Activated naive CD8-positive, alpha-beta T cell treated with anti-CD3 and anti-CD28 coated beads, Interleukin-2, amount 50 U/mL, for 24 hours (primary cell): Measurements from ENCODE around the gene FNIP2.
A peak's percentile ranks its signal among the peaks of the same experiment; 100 is the strongest.
"Not testable (repeated sequence)": the region's sequence is repeated elsewhere in the genome, so short reads cannot be mapped to it uniquely, and the experiment has no call there.

Source experiments
- ATAC-seq: fragments of 150-1000 bp; cut with Tn5 transposase; one replicate; pipeline ENCODE4 v1.10.0; 2021
- DNase-seq: peaks from one replicate; pipeline ENCODE4 v3.0.0; 2021
- H3K27ac Mint-ChIP-seq: one replicate; pipeline ENCODE4 v1.8.0; 2021; ENCODE audit warnings: mild to moderate bottlenecking, mixed read lengths
- H3K27me3 Mint-ChIP-seq: one replicate; pipeline ENCODE4 v1.8.0; 2021; ENCODE audit warnings: mixed read lengths
- H3K36me3 Mint-ChIP-seq: one replicate; pipeline ENCODE4 v1.8.0; 2021; ENCODE audit warnings: low read depth, mixed read lengths
- H3K4me1 Mint-ChIP-seq: one replicate; pipeline ENCODE4 v1.8.0; 2021; ENCODE audit warnings: mixed read lengths
- H3K4me3 Mint-ChIP-seq: one replicate; pipeline ENCODE4 v1.8.0; 2021; ENCODE audit warnings: mild to moderate bottlenecking, moderate library complexity, mixed read lengths
- H3K9me3 Mint-ChIP-seq: one replicate; pipeline ENCODE4 v1.8.0; 2021; ENCODE audit warnings: mixed read lengths

FNIP2 gene

DNA sequence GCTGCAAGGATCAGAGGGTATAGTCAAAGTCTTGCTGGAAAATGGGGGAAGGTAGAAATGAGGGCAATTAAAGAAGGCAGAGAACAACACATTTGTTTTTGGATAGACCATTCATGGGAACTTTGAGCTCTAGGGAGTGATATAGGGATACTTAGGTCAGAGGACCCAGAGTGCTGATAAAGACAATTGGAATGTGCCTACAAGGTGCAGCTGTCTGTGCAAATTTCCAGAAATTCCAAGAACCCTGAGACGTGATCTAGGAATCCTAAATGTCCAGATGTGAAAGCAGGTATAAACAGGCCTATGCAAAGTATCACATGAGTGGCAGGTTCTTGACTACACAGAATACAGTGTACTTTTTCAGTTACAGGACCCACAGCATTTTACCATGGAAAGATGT is 24.2 kb downstream of the FNIP2 start:
- Mint-ChIP-seq H3K4me3 (no peak overlapping the region), H3K36me3 (no peaks in the 10 kb centered on the region), H3K27ac (no peak overlapping the region), H3K27me3 (no peaks in the 10 kb centered on the region), H3K4me1 (no peaks in the 10 kb centered on the region), H3K9me3 (no peaks in the 10 kb centered on the region)
- no peak for ATAC-seq
- no peak for DNase-seq

DNA sequence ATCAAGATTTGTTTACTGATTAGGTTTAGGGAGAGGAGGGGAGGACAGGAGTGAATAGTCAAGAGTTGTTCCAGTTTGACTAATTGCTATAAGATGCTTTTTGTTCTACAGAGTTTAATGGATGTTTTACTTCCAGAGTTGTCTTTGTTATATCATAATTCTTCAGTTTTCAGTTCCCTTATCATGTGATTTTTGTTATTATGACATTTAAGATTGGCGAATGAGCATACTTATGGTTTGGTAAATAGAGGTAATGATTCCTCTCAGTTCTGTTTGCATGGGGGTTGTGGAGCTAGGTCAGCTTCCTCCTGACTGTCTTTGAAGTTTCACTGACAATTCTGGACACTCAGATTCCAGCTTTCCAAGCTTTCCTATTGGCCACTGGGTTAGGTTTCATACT is 24.6 kb downstream of the FNIP2 start:
- not testable (repeated sequence) for H3K4me1 Mint-ChIP-seq, DNase-seq, H3K4me3 Mint-ChIP-seq, H3K9me3 Mint-ChIP-seq, H3K27me3 Mint-ChIP-seq, ATAC-seq, H3K27ac Mint-ChIP-seq, H3K36me3 Mint-ChIP-seq

DNA sequence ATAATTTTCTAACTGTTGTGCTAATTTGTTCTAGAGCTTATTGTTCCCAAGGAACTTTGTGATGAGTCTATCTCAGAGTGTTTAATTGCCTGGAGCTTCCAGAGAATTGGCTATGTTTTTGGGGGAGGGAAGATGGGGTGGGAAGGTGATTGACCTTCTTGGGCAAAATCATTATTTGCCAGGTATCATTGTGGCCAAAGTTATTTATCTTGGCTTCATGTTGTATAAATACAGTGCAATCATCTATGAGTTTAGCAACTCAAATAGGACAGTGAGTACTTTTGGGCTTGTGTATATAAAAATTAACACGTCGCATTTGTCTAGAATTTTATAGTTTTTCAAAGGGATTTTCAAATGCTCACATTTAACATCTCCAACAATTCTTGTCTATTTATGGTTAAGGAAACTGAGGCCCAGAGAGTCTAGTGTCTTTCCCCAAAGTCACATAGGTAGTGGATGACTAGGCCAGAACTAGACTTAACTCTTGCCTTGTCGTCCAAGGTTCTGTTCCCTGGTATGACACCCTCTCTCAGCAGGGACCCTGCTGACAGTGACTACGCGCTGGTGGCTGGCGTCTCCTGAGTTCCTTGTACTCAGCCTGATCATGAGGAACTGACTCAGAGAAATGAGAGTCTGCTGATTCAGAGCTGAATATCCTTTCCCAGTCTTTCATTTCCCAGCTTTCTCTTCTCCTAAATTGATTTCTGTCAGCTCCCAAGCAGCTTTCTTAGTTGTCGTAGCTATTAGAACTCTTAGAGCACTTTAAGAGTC is 27.7 kb downstream of the FNIP2 start:
- Mint-ChIP-seq H3K36me3 (no peaks in the 10 kb centered on the region), H3K4me1 (peaks cover 3% of the 10 kb centered on the region), H3K4me3 (no peak overlapping the region), H3K27ac (no peak overlapping the region), H3K9me3 (no peaks in the 10 kb centered on the region), H3K27me3 (no peaks in the 10 kb centered on the region)
- DNase-seq (no peak), ATAC-seq (no peak)

DNA sequence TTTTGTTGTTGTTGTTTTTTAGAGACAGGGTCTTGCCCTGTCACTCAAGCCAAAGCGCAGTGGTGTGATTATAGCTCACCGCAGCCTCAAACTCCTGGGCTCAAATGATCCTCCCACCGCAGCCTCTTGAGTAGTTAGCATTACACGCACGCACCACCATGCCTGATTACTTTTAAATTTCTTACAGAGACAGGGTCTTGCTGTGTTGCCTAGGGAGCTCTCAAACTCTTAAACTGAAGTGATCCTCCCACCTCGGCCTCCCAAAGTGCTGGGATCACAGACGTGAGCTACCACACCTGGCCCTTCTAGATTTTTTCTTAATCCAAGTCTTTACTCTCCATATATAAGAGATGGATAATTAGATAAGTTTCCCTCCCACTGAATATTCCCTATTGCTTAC is 29.2 kb downstream of the FNIP2 start:
- Mint-ChIP-seq H3K9me3 (no peaks in the 10 kb centered on the region), H3K27ac (no peak overlapping the region), H3K36me3 (no peaks in the 10 kb centered on the region), H3K4me3 (no peak overlapping the region), H3K27me3 (no peaks in the 10 kb centered on the region), H3K4me1 (peaks cover 5% of the 10 kb centered on the region)
- DNase-seq: no peak
- ATAC-seq: no peak

DNA sequence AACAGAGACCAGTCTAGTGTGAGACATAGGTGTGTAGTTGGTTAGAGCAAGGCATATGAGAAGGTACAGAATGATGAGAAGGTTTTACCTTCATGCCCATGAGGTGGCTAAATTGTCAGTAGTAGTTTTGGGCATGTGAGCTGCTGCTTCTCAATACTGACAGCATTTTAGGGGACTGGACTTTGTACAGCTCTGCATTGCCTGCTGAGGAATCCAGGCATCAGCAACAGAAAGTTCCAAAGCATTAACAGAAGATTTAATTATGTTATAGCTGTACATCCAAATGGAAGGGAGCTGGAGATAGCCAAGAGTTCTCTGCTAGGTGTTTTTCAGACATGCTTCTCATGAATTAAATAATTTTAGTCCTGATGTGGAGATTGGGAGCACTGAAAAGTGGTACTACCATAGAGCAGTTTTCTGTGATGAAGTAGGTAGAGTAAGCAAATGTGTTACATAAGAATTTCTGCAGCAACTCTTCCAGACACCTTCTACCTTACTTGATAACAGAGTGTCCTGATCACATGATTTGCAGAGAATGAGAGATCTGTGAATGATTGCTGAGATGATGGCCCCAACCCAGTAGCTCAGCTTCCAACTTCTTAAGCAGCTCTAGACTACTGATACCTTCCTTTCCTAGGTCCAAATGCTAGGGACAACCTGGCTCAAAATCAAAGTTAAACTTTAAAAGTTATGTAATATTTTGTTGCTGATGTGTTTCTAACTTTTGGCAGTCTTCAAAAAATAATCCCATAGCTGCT is 30.4 kb downstream of the FNIP2 start:
- ATAC-seq (no peak), DNase-seq (no peak)
- Mint-ChIP-seq H3K27ac (no peak overlapping the region), H3K4me3 (no peak overlapping the region), H3K4me1 (peaks cover 10% of the 10 kb centered on the region), H3K36me3 (no peaks in the 10 kb centered on the region), H3K27me3 (no peaks in the 10 kb centered on the region), H3K9me3 (no peaks in the 10 kb centered on the region)

DNA sequence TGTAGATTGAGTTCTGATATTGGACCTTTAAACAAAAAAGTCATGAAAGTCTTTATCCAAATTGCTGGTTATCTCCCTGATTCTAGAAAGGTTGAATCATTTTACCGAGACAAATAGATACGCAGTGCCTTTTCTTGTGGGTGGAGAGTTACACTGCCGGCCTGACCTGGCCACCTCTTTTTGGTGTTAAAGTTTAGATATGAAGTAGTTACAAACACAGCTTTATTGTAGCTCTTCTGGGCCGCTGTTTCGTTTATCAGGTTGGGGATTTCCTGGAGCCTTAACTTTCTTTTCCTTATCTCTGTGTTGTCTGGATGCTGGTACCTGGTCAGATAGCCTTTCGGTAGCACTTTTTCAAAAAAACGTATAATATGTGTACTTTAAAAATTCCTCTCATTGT is 31.0 kb downstream of the FNIP2 start:
- Mint-ChIP-seq H3K4me1 (peaks cover 10% of the 10 kb centered on the region), H3K27me3 (no peaks in the 10 kb centered on the region), H3K36me3 (no peaks in the 10 kb centered on the region), H3K27ac (no peak overlapping the region), H3K4me3 (no peak overlapping the region), H3K9me3 (no peaks in the 10 kb centered on the region)
- ATAC-seq: no peak
- no peak for DNase-seq

DNA sequence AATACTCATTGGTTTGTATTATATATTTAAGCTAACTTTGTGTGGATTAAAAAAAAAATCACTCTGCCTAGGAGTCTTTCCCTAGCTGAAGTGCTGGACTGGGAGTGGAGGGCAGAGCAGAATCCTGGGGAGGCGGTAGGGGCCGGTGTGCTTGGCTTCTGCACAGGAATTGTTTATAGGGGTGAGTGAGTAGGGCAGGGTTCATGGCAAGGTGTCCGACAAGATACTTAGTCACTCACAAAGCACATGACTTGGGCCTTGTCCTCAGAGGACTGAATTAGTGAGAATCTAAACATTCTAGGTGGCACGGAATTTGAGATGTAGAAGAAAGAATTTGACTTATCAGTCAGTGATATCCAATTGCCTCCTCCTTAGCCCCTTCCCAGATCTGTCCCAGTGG is 32.2 kb downstream of the FNIP2 start:
- DNase-seq (no peak), ATAC-seq (no peak)
- Mint-ChIP-seq H3K4me1 (peaks cover 10% of the 10 kb centered on the region), H3K36me3 (no peaks in the 10 kb centered on the region), H3K4me3 (no peak overlapping the region), H3K27me3 (no peaks in the 10 kb centered on the region), H3K9me3 (no peaks in the 10 kb centered on the region), H3K27ac (no peak overlapping the region)

DNA sequence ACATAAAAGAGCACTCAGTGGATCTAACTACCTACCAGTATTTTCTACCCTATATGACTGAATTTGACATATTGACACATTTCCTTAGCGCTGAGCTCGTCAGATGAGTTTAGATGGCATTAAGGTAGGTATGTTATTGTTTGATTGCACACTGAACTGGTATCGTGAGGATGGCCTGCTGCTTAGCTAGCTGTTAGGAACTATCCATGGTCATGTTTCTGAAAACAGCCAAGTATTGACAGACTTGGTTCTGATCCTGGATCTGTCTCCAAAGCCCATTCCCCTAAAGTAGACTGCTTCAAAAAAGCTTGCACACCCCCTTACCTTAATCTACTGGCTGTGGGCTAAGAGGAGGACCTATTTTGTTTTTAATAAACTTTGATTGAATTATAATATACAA is 32.9 kb downstream of the FNIP2 start:
- no peak overlapping the region for H3K27ac Mint-ChIP-seq
- no peaks in the 10 kb centered on the region for H3K36me3 Mint-ChIP-seq
- H3K4me1 Mint-ChIP-seq: peaks cover 10% of the 10 kb centered on the region
- no peak overlapping the region for H3K4me3 Mint-ChIP-seq
- no peaks in the 10 kb centered on the region for H3K9me3 Mint-ChIP-seq
- DNase-seq (no peak), ATAC-seq (no peak)
- no peaks in the 10 kb centered on the region for H3K27me3 Mint-ChIP-seq

DNA sequence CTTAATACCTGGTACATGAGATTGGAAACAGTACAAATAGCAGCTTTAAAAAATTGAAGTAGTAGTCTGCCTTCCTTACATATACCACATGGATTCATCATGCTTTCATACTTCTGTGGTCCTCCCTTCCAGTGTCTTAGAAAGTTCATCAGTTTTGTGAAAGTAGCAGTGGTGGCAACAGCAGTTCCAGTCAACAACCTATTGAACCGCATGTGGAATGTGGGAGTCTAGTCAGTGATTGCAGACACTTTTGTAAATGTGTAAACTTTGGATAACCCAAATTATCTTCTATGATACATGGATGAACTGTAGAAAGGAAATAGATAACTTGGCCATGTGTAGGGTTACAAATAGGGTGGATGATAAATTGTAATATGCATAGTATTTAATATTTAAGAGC is 34.1 kb downstream of the FNIP2 start:
- H3K9me3 Mint-ChIP-seq: no peaks in the 10 kb centered on the region
- H3K27me3 Mint-ChIP-seq: no peaks in the 10 kb centered on the region
- peaks cover 12% of the 10 kb centered on the region for H3K4me1 Mint-ChIP-seq
- H3K27ac Mint-ChIP-seq: no peak overlapping the region
- DNase-seq: no peak
- H3K4me3 Mint-ChIP-seq: no peak overlapping the region
- no peak for ATAC-seq
- H3K36me3 Mint-ChIP-seq: no peaks in the 10 kb centered on the region

DNA sequence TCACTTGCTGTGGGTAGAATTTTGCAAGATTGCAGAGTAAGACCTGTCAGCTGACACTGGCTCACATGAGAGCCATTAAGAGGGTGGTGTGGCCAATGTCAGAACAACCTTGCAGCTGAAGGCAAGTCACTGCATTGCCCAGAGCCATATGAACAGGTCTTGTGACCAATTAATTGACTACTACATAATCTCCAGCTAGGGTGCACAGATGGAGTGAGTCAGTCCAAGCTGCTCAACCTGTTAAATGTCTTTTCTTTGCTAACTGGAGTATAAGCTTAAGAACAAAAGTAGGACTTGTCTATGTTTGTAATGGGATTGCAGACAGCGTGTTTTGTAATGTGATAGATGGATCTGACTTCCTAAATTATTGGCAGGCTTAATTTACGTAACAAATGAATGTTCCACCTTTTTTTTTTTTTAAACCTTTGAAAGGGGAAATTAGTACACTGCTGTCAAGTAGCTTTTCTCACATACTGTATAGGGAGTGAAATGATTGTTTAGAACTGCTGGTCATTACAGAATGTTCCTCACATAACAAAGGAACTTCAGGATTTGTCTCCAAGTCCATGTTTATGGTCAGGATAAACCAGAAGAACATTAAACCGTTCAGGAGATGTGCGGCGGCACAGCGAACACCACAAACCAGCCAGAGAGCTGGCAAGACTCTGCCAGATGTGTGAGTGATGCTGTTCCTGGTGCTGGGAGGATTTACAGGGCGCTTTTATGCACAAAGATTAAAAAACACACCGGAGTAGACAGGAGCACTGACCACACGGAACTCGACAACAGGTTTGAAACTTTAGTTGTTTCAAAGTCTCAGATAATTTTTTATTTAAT is 37.0 kb downstream of the FNIP2 start:
- no peaks in the 10 kb centered on the region for H3K9me3 Mint-ChIP-seq
- no peak for ATAC-seq
- H3K27me3 Mint-ChIP-seq: no peaks in the 10 kb centered on the region
- H3K36me3 Mint-ChIP-seq: no peaks in the 10 kb centered on the region
- peaks cover 36% of the 10 kb centered on the region for H3K4me1 Mint-ChIP-seq
- H3K27ac Mint-ChIP-seq: no peak overlapping the region
- DNase-seq: no peak
- no peak overlapping the region for H3K4me3 Mint-ChIP-seq

DNA sequence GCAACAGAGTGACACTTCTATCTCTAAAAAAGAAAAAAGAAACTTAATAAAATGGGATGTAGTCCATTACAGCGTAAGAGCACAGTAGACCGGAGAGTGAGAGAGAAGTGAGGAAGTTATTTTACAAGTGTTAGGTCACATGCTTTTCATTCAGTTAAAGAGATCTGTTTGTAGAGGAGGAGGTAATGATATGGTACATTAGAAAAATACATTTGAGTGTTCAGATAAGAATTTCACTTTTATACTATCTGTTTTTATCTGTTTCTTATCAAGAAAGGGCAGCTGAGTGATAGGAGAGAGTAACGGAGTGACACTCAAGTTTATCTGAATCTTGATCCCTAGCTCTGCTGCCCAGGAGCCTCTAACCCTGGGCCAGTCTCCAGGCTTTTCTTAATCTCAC is 38.9 kb downstream of the FNIP2 start:
- no peak overlapping the region for H3K27ac Mint-ChIP-seq

DNA sequence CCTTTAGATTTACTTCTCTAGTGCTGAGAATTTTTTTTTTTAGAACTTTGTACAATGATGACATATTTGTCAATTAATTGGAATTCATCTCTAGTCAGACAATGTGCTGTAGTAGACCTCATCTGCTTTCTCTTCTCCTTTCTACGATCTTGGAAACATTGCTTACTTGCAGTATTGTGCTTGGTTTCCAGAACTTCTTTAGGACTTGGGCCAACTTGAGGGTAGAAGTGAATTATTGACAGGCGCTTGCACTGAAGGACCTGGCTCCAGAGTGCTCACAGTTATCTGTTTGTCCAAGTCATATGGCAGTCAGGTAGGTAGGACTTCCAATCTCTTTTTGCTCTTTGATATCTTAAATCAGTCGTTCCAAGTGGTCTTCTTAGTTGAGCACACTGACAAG is 39.6 kb downstream of the FNIP2 start:
- peaks cover 2% of the 10 kb centered on the region for H3K36me3 Mint-ChIP-seq
- no peak overlapping the region for H3K4me3 Mint-ChIP-seq
- H3K27me3 Mint-ChIP-seq: no peaks in the 10 kb centered on the region
- no peak for DNase-seq
- no peak for ATAC-seq
- peaks cover 47% of the 10 kb centered on the region for H3K4me1 Mint-ChIP-seq
- H3K9me3 Mint-ChIP-seq: no peaks in the 10 kb centered on the region
- peak overlapping the region; percentile 1 for H3K27ac Mint-ChIP-seq

More for the DNA sequence above, 38.9 kb downstream of the FNIP2 start:
- Mint-ChIP-seq H3K9me3 (no peaks in the 10 kb centered on the region), H3K27me3 (no peaks in the 10 kb centered on the region), H3K4me1 (peaks cover 50% of the 10 kb centered on the region), H3K4me3 (no peak overlapping the region), H3K36me3 (peaks cover 2% of the 10 kb centered on the region)
- ATAC-seq (no peak), DNase-seq (no peak)

DNA sequence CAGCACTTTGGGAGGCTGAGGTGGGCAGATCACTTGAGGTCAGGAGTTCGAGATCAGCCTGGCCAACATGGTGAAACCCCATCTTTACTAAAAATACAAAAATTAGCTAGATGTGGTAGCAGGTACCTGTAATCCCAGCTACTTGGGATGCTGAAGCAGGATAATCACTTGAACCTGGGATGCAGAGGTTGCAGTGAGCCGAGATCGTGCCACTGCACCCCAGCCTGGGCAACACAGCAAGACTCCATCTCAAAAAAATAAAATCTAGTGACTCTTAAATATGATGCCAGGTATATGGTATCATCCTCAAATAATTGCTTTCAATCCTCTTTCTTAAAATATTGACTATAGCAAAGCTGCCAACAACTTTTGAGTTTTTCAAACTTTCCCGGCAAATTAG is 40.4 kb downstream of the FNIP2 start:
- H3K27me3 Mint-ChIP-seq, DNase-seq, ATAC-seq, H3K36me3 Mint-ChIP-seq, H3K9me3 Mint-ChIP-seq, H3K4me3 Mint-ChIP-seq: not testable (repeated sequence)
- Mint-ChIP-seq H3K4me1 (peaks cover 46% of the 10 kb centered on the region), H3K27ac (peak overlapping the region; percentile 84)

DNA sequence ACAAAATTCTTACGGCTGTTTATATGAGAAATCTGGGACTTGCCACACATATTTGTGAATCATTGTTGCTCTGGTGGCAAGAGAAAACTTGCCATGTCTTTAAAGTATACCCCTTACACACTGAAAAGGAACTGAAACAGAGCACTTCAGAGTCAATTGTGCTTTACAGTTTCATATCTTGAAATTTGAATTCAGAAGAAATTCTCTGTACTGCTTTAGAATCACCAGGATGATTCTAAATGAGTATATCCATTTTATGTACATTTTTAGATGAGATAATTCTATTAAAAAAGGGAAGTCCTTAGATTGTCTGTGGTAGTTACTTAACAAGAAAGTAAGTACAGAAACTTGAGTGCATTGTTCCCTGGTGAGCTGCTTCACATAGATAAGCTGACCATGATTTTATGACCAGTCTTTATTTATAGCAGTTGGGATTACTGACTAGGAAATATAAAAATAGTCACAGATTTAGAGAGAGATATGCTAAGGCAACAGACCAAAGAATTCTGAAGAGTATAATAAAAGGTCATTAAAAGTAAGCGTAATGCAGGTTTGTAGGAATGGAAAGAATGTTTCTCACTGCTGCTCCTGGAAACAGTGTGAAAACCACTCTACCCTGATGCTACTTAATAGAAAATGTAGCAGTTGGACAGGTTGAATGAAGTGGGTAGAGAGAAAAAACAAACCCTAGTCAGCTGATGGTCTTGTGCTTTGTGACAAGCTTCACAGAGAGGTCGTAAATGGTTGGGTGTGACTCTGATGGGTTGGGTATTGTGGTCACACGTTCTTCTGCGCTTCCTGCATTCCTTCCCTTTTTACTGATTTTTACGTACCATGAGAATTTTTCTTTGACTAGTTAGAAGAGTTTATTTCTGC is 41.0 kb downstream of the FNIP2 start:
- H3K36me3 Mint-ChIP-seq: peaks cover 2% of the 10 kb centered on the region
- peak overlapping the region; percentile 84 for H3K27ac Mint-ChIP-seq
- H3K4me3 Mint-ChIP-seq: peak overlapping the region; percentile 67
- H3K9me3 Mint-ChIP-seq: no peaks in the 10 kb centered on the region
- no peaks in the 10 kb centered on the region for H3K27me3 Mint-ChIP-seq
- H3K4me1 Mint-ChIP-seq: peaks cover 46% of the 10 kb centered on the region
- ATAC-seq: peak; percentile 91
- no peak for DNase-seq
